CD4-positive, alpha-beta T cell treated with Interleukin-17A for 4 hours (primary cell): ENCODE data around the gene SAP130.

ENCODE experiments used
- DNase-seq: peaks from one replicate; pipeline ENCODE4 v3.0.0-alpha.2; 2020; ENCODE audit warnings: mixed read lengths

Gene SAP130

GRCh38 chr2:128027801-128028667, at the start of gene SAP130:
Gene SAP130 (minus strand): TSS chr2:128028059. CDS start chr2:128026292, 1,767 bp downstream.
- DNase-seq: peak; percentile 99

DNA sequence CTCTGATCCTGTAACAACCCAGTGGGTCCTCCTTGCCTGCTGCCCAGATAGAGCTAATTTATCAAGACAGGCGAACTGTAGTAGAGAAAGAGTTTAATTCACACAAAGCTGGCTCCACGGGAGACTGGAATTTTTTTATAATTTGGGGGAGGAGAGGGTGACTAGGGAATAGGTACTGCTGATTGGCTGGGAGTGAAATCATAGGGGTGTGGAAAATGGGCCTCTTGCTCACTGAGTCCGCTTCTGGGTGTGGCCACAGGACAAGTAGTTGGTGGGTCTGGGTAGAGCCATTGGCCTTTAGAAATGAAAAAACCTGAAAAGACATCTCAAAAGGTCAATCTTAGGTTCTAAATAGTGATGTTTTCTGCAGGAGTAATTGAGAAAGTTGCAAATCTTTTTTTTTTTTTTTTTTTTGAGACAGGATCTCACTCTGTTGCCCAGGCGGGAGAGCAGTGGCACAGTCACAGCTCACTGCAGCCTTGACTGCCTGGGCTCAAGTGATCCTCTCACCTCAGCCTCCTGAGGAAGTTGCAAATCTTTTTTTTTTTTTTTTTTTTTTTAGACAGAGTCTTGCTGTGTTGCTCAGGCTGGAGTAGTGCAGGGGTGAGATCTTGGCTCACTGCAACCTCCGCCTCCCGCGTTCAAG, 48.7 kb upstream of the SAP130 start:
- DNase-seq: no peak

GRCh38 chr2:128073278-128073677, 45.4 kb upstream of the SAP130 start:
- no peak for DNase-seq

- DNase-seq: no peak
Measured at GRCh38 chr2:128069769-128070168, 41.9 kb upstream of the SAP130 start.

DNA sequence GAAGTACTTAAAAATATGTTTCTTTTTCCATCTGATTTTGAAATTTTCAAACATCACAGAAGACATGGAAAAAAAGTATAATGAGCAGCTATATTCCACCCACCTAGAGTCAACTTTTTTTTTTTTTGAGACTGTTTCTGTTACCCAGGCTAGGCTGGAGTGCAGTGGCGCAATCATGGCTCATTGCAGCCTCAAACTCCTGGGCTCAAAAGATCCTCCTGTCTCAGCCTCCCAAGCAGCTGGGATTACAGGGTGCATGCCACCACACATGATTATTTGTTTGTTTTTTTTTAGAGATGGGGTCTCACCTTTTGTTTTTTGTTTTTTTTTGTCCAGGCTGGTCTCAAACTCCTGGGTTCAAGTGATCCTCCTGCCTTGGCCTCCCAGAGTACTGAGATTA, 36.5 kb upstream of the SAP130 start:
- DNase-seq: no peak

DNA sequence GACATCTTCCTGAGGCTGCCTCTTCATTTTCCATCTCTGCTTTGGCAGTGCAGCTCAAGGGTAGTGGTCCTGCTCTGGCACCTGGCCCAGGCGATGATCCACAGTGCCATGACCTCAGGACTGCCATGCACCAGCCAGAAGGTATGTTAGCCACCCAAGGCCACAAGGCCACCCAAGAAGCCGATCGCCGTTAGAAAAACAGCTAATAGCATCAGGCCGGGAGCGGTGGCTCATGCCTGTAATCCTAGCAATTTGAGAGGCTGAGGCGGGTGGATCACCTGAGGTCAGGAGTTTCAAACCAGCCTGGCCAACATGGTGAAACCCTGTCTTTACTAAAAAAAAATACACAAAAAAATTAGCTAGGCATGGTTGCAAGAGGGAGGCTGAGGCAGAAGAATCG, 34.7 kb upstream of the SAP130 start:
- DNase-seq: no peak

DNA sequence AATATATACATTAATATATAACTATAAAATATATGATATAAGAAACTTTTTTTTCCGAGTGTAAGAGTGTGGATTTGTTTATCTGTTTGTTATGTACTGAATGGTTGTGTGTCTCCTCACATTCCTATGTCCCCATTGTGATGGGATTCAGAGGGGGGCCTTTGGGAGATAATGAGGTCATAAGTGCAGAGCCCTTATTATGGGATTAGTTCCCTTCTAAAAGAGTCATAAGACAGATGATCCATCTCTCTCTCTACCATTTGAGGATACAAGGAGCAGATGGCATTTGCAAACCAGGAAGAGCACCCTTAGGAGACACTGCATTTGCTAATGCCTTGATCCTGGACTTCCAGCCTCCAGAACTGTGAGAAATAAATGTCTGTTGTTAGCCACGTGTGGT, 30.3 kb upstream of the SAP130 start:
- DNase-seq: no peak

- no peak for DNase-seq
Measured at GRCh38 chr2:128057334-128057733, 29.5 kb upstream of the SAP130 start.

GRCh38 chr2:128054104-128054885, 26.4 kb upstream of the SAP130 start:
- DNase-seq: no peak

DNA sequence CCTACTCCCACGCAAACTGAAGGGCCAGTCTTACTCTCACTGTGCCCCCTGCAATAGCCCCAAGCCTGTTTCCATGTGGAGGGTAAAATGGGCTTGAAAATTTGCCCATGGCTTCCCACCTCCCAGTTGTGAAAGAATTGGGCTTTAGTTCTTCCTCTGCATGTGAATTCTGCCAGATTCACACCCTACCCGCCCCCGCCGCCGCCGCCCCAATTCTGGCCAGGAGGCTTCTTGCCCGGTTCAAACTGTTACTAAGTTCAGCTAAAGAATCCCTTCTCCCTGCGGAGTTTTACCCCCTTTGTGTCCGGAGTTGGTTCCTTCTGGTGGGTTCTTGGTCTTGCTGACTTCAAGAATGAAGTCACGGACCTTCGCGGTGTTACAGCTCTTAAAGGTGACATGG, 25.5 kb upstream of the SAP130 start:
- no peak for DNase-seq

DNA sequence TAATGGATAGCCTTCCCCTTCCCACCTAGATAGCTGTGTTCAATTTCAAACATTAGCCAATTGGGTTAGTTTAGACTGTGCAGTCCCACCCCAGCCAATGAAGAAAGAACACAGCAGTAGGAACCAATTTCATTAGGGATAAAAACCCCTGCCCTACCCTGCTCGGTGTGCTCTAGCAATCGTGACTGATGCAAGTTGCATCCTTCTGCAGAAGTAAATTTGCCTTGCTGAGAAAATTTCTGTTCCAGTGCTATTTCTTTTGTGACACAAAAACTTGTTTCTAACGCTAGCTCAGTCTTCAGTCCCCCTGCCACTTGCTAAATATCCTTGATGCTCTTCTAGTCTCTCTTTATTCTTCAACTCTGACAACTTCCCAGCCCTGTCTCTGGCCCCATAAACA, 15.2 kb upstream of the SAP130 start:
- DNase-seq: no peak

DNA sequence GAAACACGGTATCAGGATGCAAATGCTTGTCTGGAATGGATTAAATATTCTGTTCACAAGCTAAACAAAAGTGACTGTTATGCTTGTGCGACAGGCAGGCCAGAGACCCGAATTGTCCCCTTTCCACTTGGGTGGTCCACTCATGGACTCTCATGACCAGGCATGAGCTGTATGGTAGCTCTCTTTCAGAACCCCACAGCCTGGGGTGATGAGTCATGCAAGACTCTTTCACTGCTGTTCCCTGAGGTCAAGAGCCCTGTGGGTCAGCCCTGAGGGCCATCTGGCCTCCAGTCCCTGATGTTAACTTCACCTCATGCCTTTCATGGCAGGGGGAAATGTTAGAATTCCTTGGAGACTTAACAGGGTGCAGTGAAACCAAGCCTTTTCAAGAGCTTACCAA, 13.7 kb upstream of the SAP130 start:
- DNase-seq: no peak

DNA sequence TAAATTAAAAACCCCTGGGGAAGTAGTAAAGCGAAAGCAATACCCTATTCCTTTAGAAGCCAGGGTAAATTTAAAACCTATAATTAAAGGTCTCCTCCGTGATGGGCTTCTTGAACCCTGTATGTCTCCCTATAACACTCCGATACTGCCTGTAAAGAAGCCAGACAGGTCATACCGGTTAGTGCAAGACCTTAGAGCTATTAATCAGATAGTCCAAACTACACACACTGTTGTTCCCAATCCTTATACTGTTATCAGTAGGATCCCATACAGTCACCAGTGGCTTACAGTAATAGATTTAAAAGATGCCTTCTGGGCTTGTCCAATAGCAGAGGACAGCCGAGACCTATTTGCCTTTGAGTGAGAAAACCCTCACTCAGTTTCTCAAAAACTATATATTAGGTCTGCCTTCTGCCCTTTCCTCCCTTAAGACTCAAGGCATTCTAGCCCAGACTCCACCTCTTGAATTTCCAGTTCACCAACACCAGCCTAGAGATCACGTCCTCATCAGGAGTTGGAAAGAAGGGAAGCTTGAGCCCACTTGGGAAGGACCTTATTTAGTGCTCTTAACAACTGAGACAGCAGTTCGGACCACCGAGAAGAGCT, 12.4 kb upstream of the SAP130 start:
- no peak for DNase-seq

DNA sequence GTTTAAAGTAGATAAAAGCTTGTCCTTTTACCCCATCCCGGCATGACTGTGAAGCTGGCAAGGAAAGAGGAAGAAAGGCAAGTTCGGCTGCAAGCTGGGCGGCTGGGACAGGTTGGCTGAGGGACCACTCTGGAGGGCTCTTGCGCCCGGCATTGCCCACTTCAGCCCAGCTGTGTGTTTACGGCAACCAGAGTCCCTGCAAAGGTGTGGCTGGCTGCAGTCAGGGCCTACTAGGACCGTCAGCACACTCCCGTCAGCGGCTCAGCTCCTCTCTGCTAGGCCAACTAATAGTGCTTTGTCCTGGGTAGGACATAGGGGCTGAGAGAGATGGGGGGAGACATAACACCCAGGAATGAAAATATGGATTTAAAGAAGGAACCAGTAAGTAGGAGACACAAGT, 11.7 kb upstream of the SAP130 start:
- DNase-seq: no peak

DNA sequence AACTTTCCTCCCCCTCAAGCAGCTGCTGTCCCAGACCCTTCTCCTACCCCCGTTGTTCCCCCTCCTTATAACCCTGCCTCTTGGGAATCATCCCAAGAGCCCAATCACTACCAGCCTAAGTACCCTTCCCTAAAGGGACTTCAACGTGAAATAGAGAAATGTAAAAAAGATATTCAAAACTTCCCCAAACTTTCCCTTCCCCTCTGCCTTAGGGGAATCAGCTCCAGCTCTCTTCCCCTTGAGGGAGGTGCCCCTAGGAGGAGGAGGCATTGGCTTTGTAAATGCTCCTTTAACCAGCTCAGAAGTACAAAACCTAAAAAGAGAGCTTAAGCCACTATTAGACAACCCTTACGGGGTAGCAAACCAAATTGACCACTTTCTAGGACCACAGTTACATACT, 10.6 kb upstream of the SAP130 start:
- no peak for DNase-seq

DNA sequence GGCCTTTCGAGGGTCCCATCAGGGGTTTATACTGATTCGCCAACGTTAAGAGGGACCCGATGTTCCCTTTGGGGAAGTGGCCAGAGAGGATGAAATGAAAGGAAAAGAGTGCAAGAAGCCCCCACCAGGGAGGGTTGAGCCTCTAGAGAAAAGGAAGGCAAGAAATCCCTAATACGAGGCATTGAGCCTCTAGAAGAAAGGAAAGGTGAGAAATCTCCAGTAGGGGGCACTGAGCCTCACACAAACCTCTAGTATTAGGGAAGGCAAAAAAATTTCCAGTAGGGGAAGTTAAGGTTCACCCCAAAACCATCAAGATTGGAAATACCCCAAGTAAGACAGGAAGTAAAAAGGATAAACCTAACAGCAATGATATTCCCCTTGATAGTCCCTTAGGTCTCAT, 9.8 kb upstream of the SAP130 start:
- no peak for DNase-seq

GRCh38 chr2:128036748-128037607, 9.1 kb upstream of the SAP130 start:
- no peak for DNase-seq

GRCh38 chr2:128032092-128032491, 4.2 kb upstream of the SAP130 start:
- no peak for DNase-seq

GRCh38 chr2:128028668-128029054, 802 bp upstream of the SAP130 start:
- no peak for DNase-seq

GRCh38 chr2:128027278-128027800, 520 bp downstream of the SAP130 start:
- peak; percentile 99 for DNase-seq

DNA sequence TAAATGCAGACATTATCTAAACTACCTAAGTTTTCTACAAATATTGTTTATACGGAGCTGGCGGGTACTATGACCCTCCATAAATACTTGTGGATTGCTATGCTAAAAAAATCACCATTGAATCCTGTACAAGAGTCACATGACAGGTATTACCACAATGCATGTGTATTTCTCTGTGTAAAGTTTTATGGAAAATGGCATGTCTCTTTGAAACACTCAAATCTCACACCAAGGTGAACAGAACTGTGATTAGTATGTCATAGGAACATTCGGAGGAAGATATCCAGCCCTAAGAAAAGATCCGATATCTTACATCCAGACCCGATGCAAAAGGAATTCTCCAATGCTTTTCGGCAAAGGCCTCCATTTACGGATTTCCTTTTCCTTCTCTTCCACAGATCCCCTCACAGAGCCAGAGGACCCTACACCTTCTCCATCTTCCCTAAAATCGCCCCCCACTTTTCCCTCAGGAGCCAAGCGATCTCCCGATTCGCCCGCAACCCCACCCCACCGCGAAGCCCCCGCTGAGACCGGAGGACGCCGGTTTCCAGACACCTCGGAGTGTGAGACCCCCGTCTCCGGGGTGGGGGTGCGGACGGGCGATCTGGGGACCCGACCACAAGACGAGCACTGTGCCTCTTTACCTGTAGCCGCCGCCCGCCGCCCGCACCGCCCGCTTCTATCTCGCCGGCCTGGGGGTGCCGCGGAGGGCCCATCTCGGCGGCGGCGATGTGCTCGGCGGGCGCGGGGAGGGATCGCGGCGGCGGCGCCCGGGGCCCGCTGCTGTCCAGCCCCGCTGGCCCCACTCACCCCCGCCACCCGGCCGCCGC, 1.2 kb downstream of the SAP130 start:
- no peak for DNase-seq
